ENCODE results near the gene FAM120B.
"Not testable (repeated sequence)": the region's sequence is repeated elsewhere in the genome, so short reads cannot be mapped to it uniquely, and the experiment has no call there.

The FAM120B gene

DNA sequence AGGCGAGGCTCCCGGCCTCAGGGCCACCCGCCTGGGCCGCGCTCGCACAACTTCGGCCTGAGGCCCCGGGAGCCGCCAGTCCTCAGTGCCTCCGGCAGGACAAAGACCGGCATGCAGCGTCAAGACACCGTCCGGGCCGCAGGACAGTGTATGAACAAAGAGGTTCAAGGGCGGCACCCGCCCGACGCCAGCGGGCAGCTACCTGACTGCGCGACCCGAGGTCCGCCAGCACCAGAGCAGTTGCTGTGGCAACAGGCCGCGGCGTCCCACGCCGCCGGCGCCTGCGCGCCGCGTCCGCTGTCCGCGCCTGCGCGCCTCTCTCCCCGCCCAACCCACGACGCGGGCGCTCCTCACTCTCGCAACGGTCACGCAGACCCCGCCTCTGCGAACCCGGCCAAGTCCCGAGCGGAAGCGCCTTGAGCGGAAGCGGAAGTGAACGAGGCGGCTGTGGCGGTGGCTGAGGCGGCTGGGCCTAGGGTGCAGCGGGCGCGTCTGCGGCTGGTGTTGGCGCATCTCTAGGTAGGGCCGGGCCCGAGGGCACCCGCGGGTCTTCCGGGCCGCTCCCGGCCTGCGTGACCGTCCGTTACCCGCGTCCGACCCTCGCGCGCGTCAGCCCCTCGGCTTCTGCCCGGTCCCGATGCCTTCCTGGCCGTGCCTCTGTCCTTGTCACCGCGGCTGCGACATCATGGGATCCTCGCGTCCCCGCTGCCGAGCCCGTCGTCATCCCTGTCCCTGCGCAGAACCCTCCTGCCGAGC is at the start of gene FAM120B:
Gene FAM120B, plus strand, starts transcription at position 435 of the 756 bp plus-strand sequence. CDS start 10,633 bp downstream, outside the sequence.
- DNase-seq: peak; percentile 88

DNA sequence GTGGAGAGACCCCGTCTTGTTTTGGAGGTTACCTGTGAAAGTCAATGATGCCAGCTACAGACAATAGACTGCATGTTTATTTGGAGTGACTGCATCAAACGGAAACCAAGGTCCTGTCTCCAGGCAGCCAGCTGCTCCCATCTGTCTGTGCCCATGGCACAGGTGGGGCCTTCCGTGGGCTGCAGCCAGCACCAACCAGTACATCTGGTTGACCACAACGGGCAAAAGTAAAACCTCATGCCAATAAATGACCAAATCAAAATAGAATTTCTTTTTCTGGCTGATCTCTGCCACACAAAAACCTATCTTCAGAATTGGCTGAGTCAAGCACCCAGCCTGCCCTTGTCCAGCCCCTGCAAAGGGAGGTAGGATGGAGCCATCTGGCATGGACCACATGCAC is 49.2 kb upstream of the FAM120B start:
- DNase-seq: no peak

DNA sequence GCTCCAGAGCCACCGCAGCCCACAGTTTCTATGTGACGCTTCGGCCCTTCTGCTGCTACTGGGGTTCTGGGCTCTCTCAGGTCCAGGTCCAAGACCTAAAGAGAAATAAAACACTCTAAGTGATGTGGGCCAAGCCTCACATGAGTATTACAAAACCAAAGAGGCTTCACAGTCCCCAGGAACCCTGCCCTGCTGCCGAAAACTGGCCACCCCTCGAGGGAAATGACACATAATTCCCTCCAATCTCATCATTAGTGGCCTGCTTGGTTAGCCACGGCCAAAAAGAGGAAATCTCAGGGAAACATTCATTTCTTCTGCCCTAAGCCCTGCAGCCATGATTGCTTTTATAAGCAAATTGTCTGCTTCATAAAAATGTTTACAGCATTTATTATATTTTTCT is 48.2 kb upstream of the FAM120B start:
- no peak for DNase-seq

DNA sequence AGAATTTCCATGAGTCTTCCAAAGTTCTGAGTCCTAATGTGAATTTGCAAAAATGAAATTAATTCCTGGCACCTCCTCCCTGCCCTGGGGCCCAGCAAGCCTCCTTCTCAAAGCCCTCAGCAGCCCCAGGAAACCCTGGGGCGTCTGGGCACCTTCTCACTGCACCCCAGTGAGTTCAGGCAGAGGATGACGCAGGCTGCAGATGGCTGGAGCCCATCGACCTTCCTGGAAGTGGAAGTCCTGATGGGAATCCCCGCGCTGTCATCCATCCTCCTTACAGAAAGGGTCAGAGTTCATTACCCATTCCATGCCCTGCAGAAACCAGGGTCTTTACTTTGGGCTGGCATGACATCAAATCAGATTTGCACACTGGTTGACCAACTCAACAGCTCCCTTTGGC is 47.3 kb upstream of the FAM120B start:
- no peak for DNase-seq

- DNase-seq: no peak
These were observed 45.9 kb upstream of the FAM120B start for GRCh38 chr6:170260686-170261085.

DNA sequence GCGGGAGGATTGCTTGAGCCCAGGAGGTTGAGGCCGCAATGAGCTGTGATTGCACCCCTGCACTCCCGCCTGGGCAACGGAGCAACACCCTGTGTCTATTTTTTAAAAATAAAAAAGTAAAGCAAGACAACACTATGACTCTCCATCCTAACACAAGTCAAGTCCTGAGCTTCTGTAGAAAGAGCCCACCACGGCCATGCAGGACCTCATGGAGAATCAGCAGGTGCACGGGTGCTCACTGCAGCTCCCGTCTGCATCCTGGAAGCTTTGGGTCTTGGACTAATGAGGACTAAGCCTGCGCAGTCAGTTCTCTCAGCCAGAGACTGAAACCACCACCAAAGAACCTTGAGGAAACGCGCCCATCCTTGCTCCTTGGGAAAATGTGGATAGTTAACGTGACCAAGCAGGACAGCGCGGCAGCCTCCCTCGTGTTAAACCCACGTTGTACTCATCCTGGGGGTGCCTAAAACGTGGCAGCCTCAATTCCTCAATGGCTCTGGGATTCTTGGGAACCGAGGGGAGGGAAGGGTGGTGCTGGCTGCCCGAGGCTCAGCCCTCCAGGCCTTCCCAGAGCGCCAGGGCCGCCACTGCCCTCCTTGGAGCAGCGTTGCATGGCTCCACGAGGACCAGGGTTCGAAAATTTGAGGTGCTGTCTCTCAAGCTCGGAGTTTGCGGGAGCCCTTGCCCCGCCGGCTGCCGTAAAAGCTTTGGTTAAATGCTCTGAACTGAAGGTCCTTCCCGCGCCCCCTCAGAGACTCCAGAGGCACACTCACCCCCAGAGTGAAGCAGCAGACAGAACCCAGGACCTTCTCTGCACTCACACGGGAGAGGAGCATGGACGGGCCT is 44.7 kb upstream of the FAM120B start:
- no peak for DNase-seq

DNA sequence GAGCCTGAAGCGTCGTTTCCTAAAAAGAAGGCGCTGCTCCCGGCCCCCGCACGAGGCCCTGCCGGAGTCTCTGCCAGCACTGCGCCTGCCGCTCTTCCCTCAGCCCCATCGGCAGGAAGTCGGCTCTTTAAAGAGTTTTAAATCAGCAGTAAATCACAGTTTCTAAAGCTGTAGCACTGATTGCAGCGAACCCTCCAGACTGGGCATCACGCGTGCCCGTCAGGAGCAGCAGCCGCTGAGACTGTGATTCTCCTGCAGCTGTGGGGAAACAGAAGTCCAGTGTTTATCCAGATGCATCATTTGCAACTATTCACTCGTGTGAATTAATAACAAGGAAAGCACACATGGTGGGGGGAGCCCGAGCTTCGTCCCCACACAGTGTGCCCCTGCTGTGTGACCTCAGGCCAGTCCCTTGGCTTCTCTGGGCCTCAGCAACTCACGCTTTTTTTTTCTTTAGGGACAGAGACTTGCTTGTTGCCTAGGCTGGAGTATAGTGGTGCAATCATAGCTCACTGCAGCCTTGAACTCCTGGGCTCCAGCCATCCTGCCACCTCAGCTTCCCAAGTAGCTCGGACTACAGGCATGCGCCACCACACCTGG is 44.0 kb upstream of the FAM120B start:
- no peak for DNase-seq

DNA sequence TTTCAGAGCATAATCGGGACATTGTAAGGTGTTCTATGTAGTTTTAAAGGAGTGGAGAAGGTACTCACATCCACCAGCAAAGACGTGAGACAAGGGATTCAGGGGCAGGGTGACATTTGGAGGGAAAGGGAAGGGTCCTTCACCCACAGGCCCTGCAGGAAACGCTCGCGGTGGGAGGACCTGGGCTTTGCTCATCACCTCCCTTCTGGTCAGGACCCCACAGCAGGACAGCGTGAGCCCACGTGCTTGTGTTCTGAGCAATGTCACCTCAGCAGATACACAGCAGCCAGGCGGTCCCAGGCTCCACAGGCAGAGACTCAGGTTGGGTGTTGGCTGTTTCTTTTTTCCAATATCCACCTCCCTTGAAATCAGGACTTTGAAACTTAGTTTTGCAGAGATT is 43.1 kb upstream of the FAM120B start:
- no peak for DNase-seq

- no peak for DNase-seq
These were observed 42.5 kb upstream of the FAM120B start for GRCh38 chr6:170264086-170264485.

DNA sequence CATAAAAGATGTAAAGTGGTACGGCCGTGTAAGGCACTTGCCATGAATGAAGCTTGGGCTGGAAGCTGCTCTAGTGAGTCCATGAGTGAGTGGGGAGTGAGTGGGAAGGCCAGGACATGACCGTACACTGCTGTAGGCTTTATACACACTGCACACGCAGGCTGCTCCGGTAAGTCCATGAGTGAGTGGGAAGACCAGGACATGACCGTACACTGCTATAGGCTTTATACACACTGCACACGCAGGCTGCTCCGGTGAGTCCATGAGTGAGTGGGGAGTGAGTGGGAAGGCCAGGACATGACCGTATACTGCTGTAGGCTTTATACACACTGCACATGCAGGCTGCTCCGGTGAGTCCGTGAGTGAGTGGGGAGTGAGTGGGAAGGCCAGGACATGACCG is 41.9 kb upstream of the FAM120B start:
- not testable (repeated sequence) for DNase-seq

- DNase-seq: no peak
These were observed 40.9 kb upstream of the FAM120B start for GRCh38 chr6:170265655-170266054.

- no peak for DNase-seq
These were observed 40.3 kb upstream of the FAM120B start for GRCh38 chr6:170266061-170266825.

- no peak for DNase-seq
These were observed 38.9 kb upstream of the FAM120B start for GRCh38 chr6:170267688-170268087.

DNA sequence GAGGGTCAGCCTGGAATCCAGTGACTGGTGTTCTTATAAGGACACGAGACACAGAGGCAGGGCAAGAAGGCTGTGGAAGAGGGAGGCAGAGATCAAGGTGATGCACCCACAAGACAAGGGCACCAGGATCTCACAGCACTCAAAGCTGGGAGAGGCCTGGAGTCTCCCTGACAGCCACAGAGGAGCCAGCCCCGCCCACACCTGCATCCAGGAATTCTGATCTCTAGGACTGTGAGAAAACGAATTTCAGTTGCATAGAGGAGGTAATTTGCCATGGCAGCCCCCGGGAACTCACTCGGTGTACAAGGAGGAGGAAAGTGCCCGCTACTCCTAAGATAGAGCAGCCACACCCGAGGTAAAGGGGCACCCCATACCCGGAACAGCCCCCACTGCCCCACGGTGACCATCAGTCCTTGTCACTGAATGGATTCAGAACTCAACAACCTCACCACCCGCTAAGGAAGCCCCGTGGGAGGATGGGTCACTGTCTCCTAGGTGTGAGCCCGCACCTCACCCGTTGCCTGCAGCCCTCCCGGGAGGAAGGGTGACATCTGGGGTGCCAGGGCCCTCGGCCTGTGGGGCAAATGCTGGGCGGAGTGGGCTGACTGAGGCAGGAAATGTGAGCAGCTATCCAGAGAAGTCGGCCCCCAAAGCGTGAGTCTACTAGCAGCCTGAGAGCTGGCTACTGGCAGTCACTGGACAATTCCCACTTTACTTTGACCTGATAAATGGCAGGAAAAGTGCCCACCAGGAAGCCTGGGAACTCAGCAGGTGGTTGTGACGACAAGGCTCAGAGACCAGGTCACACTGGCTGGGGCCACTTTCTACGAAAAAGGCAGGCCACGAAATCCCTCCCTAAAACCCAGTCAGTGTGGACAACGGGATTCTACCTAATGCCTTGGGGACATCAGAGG is 38.1 kb upstream of the FAM120B start:
- no peak for DNase-seq

DNA sequence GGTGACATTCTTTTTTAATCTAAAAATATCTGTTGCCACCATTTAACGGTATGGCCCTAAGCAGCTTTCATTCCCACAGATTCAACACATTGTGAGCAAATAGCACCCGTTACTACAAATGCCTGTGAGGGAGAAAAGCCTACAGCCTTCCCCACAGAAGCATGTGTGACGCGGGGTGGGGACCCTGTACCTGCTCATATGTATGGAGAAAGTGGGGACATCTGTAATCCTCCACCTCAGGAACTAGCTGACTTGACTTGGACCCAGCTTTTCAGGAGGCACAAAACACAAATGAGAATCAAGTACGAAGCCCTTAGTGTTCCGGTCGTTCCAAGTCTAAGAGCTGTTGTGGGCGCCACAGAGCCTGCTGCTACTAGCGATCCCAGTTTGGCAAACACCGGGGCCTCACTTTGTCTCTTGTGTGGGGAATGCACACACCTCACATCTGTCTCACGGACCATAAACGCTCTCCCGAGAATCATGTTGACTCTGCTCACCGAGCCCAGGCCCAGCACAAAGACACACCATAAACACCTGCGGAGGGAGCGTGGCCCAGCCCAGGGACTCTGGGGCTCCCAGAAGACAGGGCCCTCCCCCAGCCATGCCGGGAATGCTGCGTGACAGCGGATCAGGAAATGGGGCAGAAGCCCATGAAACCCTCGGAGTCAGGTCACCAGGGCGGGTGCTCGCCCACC is 37.3 kb upstream of the FAM120B start:
- DNase-seq: no peak

DNA sequence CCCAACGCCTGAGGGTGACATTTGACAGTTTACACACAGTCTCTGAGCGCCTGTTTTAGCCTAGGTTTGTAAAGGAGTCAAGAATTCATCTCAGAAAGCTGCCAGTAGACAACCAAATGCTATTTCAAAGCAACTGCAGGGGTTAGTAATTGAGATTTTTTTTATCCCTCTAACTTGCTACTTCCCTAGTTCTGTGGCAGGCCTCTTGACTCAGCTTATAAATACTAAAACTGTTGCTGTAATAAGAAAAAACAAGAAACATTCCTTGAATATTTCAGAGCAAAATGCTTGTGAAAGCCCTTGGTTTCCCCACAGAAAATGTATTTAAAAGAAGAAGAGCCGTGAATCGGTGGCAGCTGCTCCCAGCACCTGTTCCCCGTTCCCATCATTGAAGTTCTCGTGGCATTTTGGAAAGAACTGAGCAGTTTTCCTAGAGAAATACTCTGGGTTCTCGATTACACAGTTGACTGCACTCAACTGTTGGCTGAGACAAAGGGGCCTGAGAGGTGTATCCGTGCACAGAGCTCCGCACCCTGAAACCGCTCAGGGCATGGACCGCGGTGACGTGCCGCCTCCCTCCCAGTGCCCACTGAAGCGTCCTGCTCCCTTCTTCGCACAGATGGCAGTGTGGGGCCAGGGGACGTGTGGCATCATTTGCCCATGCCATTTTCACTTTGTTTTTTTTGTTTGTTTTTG is 36.6 kb upstream of the FAM120B start:
- DNase-seq: no peak

- DNase-seq: no peak
These were observed 35.5 kb upstream of the FAM120B start for GRCh38 chr6:170270984-170271593.

DNA sequence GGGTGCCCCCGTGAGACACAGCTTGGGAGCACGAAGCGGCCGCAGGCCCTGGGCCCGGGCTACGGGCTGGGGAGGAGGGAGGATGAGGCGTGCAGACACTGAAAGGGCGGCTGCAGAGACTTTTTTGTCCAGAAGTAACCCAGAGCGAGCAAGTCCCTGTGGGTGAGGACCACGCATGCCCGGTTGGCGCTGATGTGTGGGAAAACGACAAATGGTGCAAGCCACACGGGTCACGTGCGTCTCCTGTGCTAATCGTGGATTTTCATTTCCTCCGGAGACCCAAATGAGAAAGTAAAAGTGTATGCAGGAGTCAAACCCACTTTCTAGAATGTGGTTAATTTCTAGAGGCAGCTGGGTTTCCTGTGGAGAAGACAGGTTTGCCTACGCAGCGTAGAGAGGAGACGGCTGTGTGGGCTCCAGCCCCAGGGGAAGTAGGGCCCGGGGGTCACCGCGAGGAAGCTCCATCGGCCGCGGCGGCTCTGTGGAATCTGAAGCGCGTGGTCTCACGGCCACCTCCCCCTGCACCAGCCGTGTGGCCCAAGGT is 34.7 kb upstream of the FAM120B start:
- no peak for DNase-seq

DNA sequence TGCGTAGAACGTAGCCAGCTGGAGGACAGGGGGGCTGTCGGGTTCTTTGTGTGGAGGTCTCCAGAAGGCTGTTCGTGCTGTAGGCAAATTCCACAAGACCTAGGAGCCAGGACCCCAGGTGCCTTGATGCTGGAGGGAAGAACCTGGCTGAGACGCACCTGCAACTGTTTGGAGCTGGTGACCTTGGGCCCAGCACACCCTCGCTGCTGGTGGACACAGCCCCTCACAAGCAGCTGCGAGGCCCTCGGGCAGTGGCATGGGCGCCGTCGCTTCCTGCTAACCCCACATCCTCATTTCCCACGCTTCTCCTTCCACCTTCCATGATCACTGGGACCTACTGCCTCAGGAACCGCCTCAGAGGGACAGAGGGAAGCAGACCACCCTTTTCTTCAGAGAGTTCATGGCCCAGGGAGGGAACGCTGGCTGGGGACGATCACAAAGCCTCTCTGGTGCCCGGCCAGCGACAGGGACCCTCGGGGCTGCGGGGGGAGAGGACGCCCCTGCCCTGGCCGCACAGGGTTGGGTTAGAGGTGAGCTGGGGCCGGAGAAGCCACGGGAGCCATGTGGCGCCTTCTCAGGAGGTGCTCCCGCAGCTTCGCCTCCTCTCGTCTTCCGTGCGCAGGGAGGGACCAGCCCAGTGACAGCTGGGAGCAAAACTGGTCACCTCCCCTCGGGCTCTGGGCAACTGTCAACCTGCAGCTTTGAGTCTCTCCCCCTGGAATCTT is 34.1 kb upstream of the FAM120B start:
- DNase-seq: no peak
